CD4-positive, alpha-beta T cell treated with Interleukin-6 at 100 ng/mL for 8 hours (primary cell): ENCODE results near the gene INTS3.
"Not testable (repeated sequence)": the region's sequence is repeated elsewhere in the genome, so short reads cannot be mapped to it uniquely, and the experiment has no call there.

Source experiments
- DNase-seq: peaks from one replicate; pipeline ENCODE4 v3.0.0-alpha.2; 2020; ENCODE audit warnings: mixed read lengths, low spot score

The INTS3 gene

GRCh38 chr1:153752072-153752471, 24.2 kb downstream of the INTS3 start:
- no peak for DNase-seq

- DNase-seq = no peak
Observed at GRCh38 chr1:153752571-153753195, 24.8 kb downstream of the INTS3 start.

- DNase-seq = no peak
Observed at GRCh38 chr1:153754266-153754665, 26.4 kb downstream of the INTS3 start.

- DNase-seq = no peak
Observed at GRCh38 chr1:153760440-153760839, 32.6 kb downstream of the INTS3 start.

- DNase-seq = no peak
Observed at GRCh38 chr1:153763365-153764225, 35.7 kb downstream of the INTS3 start.

GRCh38 chr1:153764310-153764709, 36.5 kb downstream of the INTS3 start:
- no peak for DNase-seq

GRCh38 chr1:153766663-153767062, 38.8 kb downstream of the INTS3 start:
- not testable (repeated sequence) for DNase-seq

GRCh38 chr1:153767519-153767918, 39.7 kb downstream of the INTS3 start:
- DNase-seq = no peak

- no peak for DNase-seq
Observed at GRCh38 chr1:153768316-153769181, 40.7 kb downstream of the INTS3 start.

- no peak for DNase-seq
Observed at GRCh38 chr1:153769221-153769620, 41.4 kb downstream of the INTS3 start.

- DNase-seq = no peak
Observed at GRCh38 chr1:153770797-153771196, 42.9 kb downstream of the INTS3 start.

GRCh38 chr1:153771261-153771660, 43.4 kb downstream of the INTS3 start:
- DNase-seq = no peak

- DNase-seq = no peak
Observed at GRCh38 chr1:153771841-153772593, 44.2 kb downstream of the INTS3 start.

GRCh38 chr1:153773096-153773921, 45.5 kb downstream of the INTS3 start:
- DNase-seq = no peak

GRCh38 chr1:153774026-153774595, 46.3 kb downstream of the INTS3 start:
- no peak for DNase-seq

- DNase-seq = no peak
Observed at GRCh38 chr1:153774780-153775457, 47.1 kb downstream of the INTS3 start, which contains the start of gene SLC27A3. SLC27A3 (plus strand) TSS chr1:153775407; CDS start chr1:153775498, 91 bp downstream.

- peak; percentile 54 for DNase-seq
Observed at GRCh38 chr1:153775458-153776327, 47.8 kb downstream of the INTS3 start.

- no peak for DNase-seq
Observed at GRCh38 chr1:153776352-153776751, 48.5 kb downstream of the INTS3 start.
